SK-N-SH treated with all-trans-retinoic acid at 6 μM for 48 hours (cell line): ENCODE measurements around the gene SLAMF8.

Experiments
- ATAC-seq: fragments of 200-7000 bp; cut with Tn5 transposase; 3 replicates; pipeline ENCODE4 v1.9.1; 2020; ENCODE audit warnings: mild to moderate bottlenecking, moderate library complexity
- ARNTL ChIP-seq: fragments of 450-650 bp; formaldehyde crosslinking; IDR thresholded peaks from 2 replicates; pipeline ENCODE4 v1.5.0; 2020; ENCODE audit warnings: low read depth, mild to moderate bottlenecking, moderate library complexity, borderline replicate concordance
- BACH2 ChIP-seq: fragments of 250-450 bp; sonication (Bioruptor Pico); IDR thresholded peaks from 2 replicates; pipeline ENCODE4 v1.9.0; 2021; ENCODE audit warnings: mild to moderate bottlenecking, borderline replicate concordance
- CREB5 ChIP-seq: fragments of 250-450 bp; sonication (Bioruptor Pico); IDR thresholded peaks from 2 replicates; pipeline ENCODE4 v1.5.1; 2020; ENCODE audit warnings: low read depth, mild to moderate bottlenecking, moderate library complexity
- CSDC2 ChIP-seq: fragments of 250-450 bp; sonication (Bioruptor Pico); IDR thresholded peaks from 2 replicates; pipeline ENCODE4 v1.5.0; 2020; ENCODE audit warnings: mild to moderate bottlenecking, moderate library complexity
- CSRNP3 ChIP-seq: fragments of 250-450 bp; sonication (Bioruptor Pico); IDR thresholded peaks from 2 replicates; pipeline ENCODE4 v1.5.1; 2021; ENCODE audit warnings: mild to moderate bottlenecking, moderate library complexity
- ESRRG ChIP-seq: fragments of 250-450 bp; sonication (Bioruptor Pico); IDR thresholded peaks from 2 replicates; pipeline ENCODE4 v1.6.1; 2021; ENCODE audit warnings: mild to moderate bottlenecking
- OSR1 ChIP-seq: fragments of 250-450 bp; sonication (Bioruptor Pico); IDR thresholded peaks from 2 replicates; pipeline ENCODE4 v1.8.0; 2022; ENCODE audit warnings: moderate library complexity, mild to moderate bottlenecking, inconsistent platforms
- PATZ1 ChIP-seq: fragments of 250-450 bp; sonication (Bioruptor Pico); IDR thresholded peaks from 2 replicates; pipeline ENCODE4 v1.8.0; 2020; ENCODE audit warnings: mild to moderate bottlenecking, moderate library complexity, borderline replicate concordance
- POU6F1 ChIP-seq: fragments of 250-450 bp; sonication (Bioruptor Pico); IDR thresholded peaks from 2 replicates; pipeline ENCODE4 v1.8.0; 2021; ENCODE audit warnings: low read depth, mild to moderate bottlenecking, moderate library complexity, borderline replicate concordance
- PPARA ChIP-seq: fragments of 250-450 bp; sonication (Bioruptor Pico); IDR thresholded peaks from 2 replicates; pipeline ENCODE4 v1.5.0; 2020; ENCODE audit warnings: mild to moderate bottlenecking, borderline replicate concordance
- RARB ChIP-seq: fragments of 250-450 bp; sonication (Bioruptor Pico); IDR thresholded peaks from 2 replicates; pipeline ENCODE4 v1.8.0; 2021; ENCODE audit warnings: mild to moderate bottlenecking, moderate library complexity
- SNAI2 ChIP-seq: fragments of 250-450 bp; sonication (Bioruptor Pico); IDR thresholded peaks from 2 replicates; pipeline ENCODE4 v1.5.0; 2020; ENCODE audit warnings: mild to moderate bottlenecking, moderate library complexity
- TCF4 ChIP-seq: fragments of 250-450 bp; sonication (Bioruptor Pico); IDR thresholded peaks from 2 replicates; pipeline ENCODE4 v1.8.0; 2021; ENCODE audit warnings: mild to moderate bottlenecking, moderate library complexity, borderline replicate concordance
- TSHZ2 ChIP-seq: fragments of 250-450 bp; sonication (Bioruptor Pico); IDR thresholded peaks from 2 replicates; pipeline ENCODE4 v1.5.0; 2020; ENCODE audit warnings: mild to moderate bottlenecking, moderate library complexity
- ZC3H10 ChIP-seq: fragments of 250-450 bp; sonication (Bioruptor Pico); IDR thresholded peaks from 2 replicates; pipeline ENCODE4 v1.5.1; 2021; ENCODE audit warnings: mild to moderate bottlenecking, moderate library complexity
- ZFP30 ChIP-seq: fragments of 450-650 bp; formaldehyde crosslinking; IDR thresholded peaks from 2 replicates; pipeline ENCODE4 v1.5.0; 2022; ENCODE audit warnings: mild to moderate bottlenecking, moderate library complexity
- ZNF565 ChIP-seq: fragments of 450-650 bp; formaldehyde crosslinking; conservative IDR thresholded peaks from 2 replicates; pipeline ENCODE4 v1.5.0; 2020; ENCODE audit warnings: low read depth, mild to moderate bottlenecking, moderate library complexity
- ZNF70 ChIP-seq: fragments of 450-650 bp; formaldehyde crosslinking; IDR thresholded peaks from 2 replicates; pipeline ENCODE4 v1.5.0; 2020; ENCODE audit warnings: mild to moderate bottlenecking, moderate library complexity
- ZNF8 ChIP-seq: fragments of 450-650 bp; formaldehyde crosslinking; IDR thresholded peaks from 2 replicates; pipeline ENCODE4 v1.5.0; 2020; ENCODE audit warnings: mild to moderate bottlenecking, moderate library complexity

The SLAMF8 gene

GRCh38 chr1:159866066-159866465, 39.4 kb downstream of the SLAMF8 start:
- TF ChIP-seq RARB (CRISPR knock-in tag) (no peak), ARNTL (CRISPR knock-in tag) (no peak), POU6F1 (CRISPR knock-in tag) (no peak), OSR1 (CRISPR knock-in tag) (no peak), TCF4 (CRISPR knock-in tag) (no peak), PATZ1 (CRISPR knock-in tag) (no peak), SNAI2 (no peak), ESRRG (CRISPR knock-in tag) (no peak), TSHZ2 (CRISPR knock-in tag) (no peak), ZNF8 (CRISPR knock-in tag) (no peak)
- no peak for ATAC-seq

GRCh38 chr1:159866905-159867663, 40.4 kb downstream of the SLAMF8 start:
- no peak for ATAC-seq
- no peak for TF ChIP-seq RARB (CRISPR knock-in tag)
- TF ChIP-seq ZFP30 (CRISPR knock-in tag) = no peak
- TF ChIP-seq CSDC2 (CRISPR knock-in tag) = no peak
- no peak for TF ChIP-seq CREB5 (CRISPR knock-in tag)
- no peak for TF ChIP-seq OSR1 (CRISPR knock-in tag)
- TF ChIP-seq CSRNP3 (CRISPR knock-in tag) = no peak
- no peak for TF ChIP-seq PPARA (CRISPR knock-in tag)
- no peak for TF ChIP-seq ZC3H10 (CRISPR knock-in tag)
- TF ChIP-seq BACH2 = no peak
- no peak for TF ChIP-seq ZNF565 (CRISPR knock-in tag)
- no peak for TF ChIP-seq ZNF70
- TF ChIP-seq SNAI2 = no peak
- no peak for TF ChIP-seq TCF4 (CRISPR knock-in tag)
- no peak for TF ChIP-seq PATZ1 (CRISPR knock-in tag)
- TF ChIP-seq TSHZ2 (CRISPR knock-in tag) = no peak
